ENCODE results near the gene CHD8. TPM values are rescaled to one million over a fixed set of nuclear protein-coding genes. Genes with fewer than 3 reads are reported as not detected.

The CHD8 gene
- total and polyA plus RNA-seq, 2 of the 13 experiments (the other 11 are each of a cell fraction or from before 2014, with no cell fraction given) = 35.1 to 79.6 TPM

- no peak for TF ChIP-seq FOSL1 (CRISPR knock-in tag; IDR thresholded peaks at IDR 0.05; ENCODE audit: borderline replicate concordance)
- no peak for TF ChIP-seq ZNF563 (CRISPR knock-in tag; IDR thresholded peaks at IDR 0.05)
- TF ChIP-seq ZNF781 (CRISPR knock-in tag; IDR thresholded peaks at IDR 0.05; ENCODE audit: borderline replicate concordance, not compliant biosample characterization) = no peak
- TF ChIP-seq ZNF430 (CRISPR knock-in tag; IDR thresholded peaks at IDR 0.05) = no peak
- TF ChIP-seq ZNF556 (CRISPR knock-in tag; IDR thresholded peaks at IDR 0.05; ENCODE audit: borderline replicate concordance) = no peak; the same call in 1 of the 2 replicates
- TF ChIP-seq HMG20B (CRISPR knock-in tag; conservative IDR thresholded peaks at IDR 0.05) = no peak
- no peak for TF ChIP-seq XBP1 (CRISPR knock-in tag; IDR thresholded peaks at IDR 0.05)
- no peak for TF ChIP-seq ZNF121 (CRISPR knock-in tag; IDR thresholded peaks at IDR 0.05)
- 0 out of 2 replicates have a peak, but pooled peaks have one; percentile 72 for TF ChIP-seq ZNF674 (CRISPR knock-in tag; IDR thresholded peaks at IDR 0.05; ENCODE audit: low read depth)
- TF ChIP-seq KDM5A (IDR thresholded peaks at IDR 0.05; ENCODE audit: borderline replicate concordance, low read length) = no peak
- no peak for TF ChIP-seq ZNF24 (IDR thresholded peaks at IDR 0.05)
- 0 out of 2 replicates have a peak, but pooled peaks have one; percentile 0 for TF ChIP-seq ATF1 (CRISPR knock-in tag; IDR thresholded peaks at IDR 0.05)
- TF ChIP-seq ZNF44 (CRISPR knock-in tag; IDR thresholded peaks at IDR 0.05) = no peak
- no peak for TF ChIP-seq MTA1 (CRISPR knock-in tag; IDR thresholded peaks at IDR 0.05; ENCODE audit: borderline replicate concordance)
- TF ChIP-seq ZNF761 (CRISPR knock-in tag; conservative IDR thresholded peaks at IDR 0.05) = peak; percentile 72; the same call in 1 of the 2 replicates
- TF ChIP-seq KMT2A (CRISPR knock-in tag; IDR thresholded peaks at IDR 0.05) = 0 out of 2 replicates have a peak, but pooled peaks have one; percentile 1
- TF ChIP-seq ZFP41 (CRISPR knock-in tag; IDR thresholded peaks at IDR 0.05; ENCODE audit: borderline replicate concordance) = no peak
- TF ChIP-seq ZNF253 (CRISPR knock-in tag; IDR thresholded peaks at IDR 0.05; ENCODE audit: borderline replicate concordance) = 0 out of 2 replicates have a peak, but pooled peaks have one; percentile 49
- no peak for TF ChIP-seq ZNF180 (CRISPR knock-in tag; IDR thresholded peaks at IDR 0.05; ENCODE audit: borderline replicate concordance, low read depth)
- TF ChIP-seq ZBTB49 (CRISPR knock-in tag; IDR thresholded peaks at IDR 0.05; ENCODE audit: borderline replicate concordance) = no peak
- TF ChIP-seq, protein P1, sequence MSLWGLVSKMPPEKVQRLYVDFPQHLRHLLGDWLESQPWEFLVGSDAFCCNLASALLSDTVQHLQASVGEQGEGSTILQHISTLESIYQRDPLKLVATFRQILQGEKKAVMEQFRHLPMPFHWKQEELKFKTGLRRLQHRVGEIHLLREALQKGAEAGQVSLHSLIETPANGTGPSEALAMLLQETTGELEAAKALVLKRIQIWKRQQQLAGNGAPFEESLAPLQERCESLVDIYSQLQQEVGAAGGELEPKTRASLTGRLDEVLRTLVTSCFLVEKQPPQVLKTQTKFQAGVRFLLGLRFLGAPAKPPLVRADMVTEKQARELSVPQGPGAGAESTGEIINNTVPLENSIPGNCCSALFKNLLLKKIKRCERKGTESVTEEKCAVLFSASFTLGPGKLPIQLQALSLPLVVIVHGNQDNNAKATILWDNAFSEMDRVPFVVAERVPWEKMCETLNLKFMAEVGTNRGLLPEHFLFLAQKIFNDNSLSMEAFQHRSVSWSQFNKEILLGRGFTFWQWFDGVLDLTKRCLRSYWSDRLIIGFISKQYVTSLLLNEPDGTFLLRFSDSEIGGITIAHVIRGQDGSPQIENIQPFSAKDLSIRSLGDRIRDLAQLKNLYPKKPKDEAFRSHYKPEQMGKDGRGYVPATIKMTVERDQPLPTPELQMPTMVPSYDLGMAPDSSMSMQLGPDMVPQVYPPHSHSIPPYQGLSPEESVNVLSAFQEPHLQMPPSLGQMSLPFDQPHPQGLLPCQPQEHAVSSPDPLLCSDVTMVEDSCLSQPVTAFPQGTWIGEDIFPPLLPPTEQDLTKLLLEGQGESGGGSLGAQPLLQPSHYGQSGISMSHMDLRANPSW (CRISPR knock-in tag; IDR thresholded peaks at IDR 0.05; ENCODE audit: borderline replicate concordance) = no peak
- no peak for TF ChIP-seq TRAFD1 (CRISPR knock-in tag; IDR thresholded peaks at IDR 0.05; ENCODE audit: borderline replicate concordance)
- peak; percentile 14; the same call in 1 of the 2 replicates for TF ChIP-seq FOSL2 (CRISPR knock-in tag; IDR thresholded peaks at IDR 0.05)
Measured at GRCh38 chr14:21382886-21383847, 72.8 kb downstream of the CHD8 start (continued).
